ENCODE results near the gene SRGAP3.

DNA sequence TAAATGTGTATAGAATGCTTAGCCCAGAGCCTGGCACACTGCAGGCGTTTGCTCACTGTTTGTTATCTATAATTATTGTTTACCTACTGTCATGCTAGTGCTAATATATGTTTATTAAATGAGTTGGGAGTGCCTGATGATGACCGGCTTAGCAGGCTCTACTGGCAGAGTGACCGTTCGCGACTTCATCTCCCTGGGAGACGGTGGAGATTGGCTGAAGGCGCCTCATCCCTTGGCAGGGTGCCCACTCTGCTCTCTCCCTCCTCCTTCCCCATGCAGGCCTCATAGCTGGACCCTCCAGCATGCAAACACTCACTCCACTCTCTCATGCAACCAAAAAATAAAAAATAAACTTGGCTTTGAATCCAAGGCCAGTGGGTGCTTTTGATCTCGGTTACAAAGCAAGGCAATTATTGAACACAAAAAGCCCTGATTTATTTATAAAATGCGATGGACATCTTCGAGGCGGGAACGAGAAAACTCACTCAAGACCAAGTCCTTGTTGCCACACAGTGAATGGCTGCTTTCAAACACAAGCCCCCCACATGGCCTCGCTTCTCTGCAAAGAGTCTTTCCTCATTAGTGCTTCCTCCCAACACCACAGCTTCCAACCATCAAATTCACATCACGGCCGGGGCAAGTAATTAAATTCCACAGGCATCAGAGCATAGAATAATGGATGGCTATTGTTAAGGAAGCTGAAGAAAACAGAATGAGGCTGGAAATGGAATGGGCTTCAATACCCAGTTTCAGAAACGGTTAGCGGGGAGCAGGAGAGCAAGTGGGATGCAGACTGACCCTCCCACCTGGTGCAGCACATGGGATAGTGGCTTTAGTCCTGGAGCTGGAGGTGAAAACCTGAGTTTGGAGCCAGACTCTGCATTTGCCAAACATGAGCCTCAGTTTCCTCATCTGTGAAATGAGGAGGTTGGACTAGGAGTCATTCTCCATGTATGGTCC is 150.4 kb downstream of the SRGAP3 start:
- TF ChIP-seq, protein P1, sequence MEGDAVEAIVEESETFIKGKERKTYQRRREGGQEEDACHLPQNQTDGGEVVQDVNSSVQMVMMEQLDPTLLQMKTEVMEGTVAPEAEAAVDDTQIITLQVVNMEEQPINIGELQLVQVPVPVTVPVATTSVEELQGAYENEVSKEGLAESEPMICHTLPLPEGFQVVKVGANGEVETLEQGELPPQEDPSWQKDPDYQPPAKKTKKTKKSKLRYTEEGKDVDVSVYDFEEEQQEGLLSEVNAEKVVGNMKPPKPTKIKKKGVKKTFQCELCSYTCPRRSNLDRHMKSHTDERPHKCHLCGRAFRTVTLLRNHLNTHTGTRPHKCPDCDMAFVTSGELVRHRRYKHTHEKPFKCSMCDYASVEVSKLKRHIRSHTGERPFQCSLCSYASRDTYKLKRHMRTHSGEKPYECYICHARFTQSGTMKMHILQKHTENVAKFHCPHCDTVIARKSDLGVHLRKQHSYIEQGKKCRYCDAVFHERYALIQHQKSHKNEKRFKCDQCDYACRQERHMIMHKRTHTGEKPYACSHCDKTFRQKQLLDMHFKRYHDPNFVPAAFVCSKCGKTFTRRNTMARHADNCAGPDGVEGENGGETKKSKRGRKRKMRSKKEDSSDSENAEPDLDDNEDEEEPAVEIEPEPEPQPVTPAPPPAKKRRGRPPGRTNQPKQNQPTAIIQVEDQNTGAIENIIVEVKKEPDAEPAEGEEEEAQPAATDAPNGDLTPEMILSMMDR (IDR thresholded peaks at IDR 0.05; ENCODE audit: low read length) = no peak
- no peak for TF ChIP-seq EZH2 (IDR thresholded peaks at IDR 0.05; ENCODE audit: borderline replicate concordance, low read length)
